GF-D8 (cell line): ENCODE results near the gene CCP110.

ENCODE experiments used
- DNase-seq: peaks from one replicate; lab custom pipeline; 2025; lab: John Stamatoyannopoulos, UW

CCP110 gene

GRCh38 chr16:19601083-19601976 is 77.6 kb downstream of the CCP110 start:
- DNase-seq = no peak
